ENCODE results near the gene KRT75.

DNA sequence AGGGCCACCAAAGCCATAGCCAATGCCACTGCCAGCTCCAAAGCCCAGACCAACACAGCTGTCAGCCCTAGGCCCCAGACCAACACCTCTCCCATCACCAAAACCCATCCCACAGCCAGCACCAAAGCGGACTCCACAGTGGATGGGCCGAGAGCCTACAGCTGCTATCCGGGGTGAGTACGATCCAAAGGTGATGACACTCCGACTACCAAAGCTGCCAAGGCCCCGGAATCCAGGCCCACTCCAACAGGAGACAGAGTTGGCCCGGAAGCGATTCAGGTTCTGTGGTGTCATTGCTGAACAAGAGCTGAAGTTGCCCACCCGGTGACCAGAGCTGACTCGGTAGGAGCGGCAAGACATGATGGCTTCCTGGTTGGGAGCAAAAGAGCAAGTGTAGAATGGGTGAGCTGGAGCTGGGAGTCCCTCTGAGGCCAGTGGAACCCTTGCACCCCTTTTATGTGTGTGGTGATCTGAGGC, 48.9 kb downstream of the KRT75 start, which contains the start of gene KRT84:
- TF ChIP-seq, protein P1, sequence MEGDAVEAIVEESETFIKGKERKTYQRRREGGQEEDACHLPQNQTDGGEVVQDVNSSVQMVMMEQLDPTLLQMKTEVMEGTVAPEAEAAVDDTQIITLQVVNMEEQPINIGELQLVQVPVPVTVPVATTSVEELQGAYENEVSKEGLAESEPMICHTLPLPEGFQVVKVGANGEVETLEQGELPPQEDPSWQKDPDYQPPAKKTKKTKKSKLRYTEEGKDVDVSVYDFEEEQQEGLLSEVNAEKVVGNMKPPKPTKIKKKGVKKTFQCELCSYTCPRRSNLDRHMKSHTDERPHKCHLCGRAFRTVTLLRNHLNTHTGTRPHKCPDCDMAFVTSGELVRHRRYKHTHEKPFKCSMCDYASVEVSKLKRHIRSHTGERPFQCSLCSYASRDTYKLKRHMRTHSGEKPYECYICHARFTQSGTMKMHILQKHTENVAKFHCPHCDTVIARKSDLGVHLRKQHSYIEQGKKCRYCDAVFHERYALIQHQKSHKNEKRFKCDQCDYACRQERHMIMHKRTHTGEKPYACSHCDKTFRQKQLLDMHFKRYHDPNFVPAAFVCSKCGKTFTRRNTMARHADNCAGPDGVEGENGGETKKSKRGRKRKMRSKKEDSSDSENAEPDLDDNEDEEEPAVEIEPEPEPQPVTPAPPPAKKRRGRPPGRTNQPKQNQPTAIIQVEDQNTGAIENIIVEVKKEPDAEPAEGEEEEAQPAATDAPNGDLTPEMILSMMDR (IDR thresholded peaks at IDR 0.05), result no peak
- TF ChIP-seq POLR2A (IDR thresholded peaks at IDR 0.05), result no peak

All from transverse colon (tissue), 3 donors.